Nephron progenitor cell (in vitro differentiated cells): ENCODE measurements around the gene ABI2.

Source experiments
- DNase-seq: peaks from one replicate; pipeline ENCODE4 v3.0.0; 2021
- H3K27ac Mint-ChIP-seq: 2 replicates; pipeline ENCODE4 v1.8.0; 2021; ENCODE audit warnings: mild to moderate bottlenecking, moderate library complexity, mixed read lengths
- H3K27me3 Mint-ChIP-seq: 2 replicates; pipeline ENCODE4 v1.8.0; 2021; ENCODE audit warnings: mild to moderate bottlenecking, low read depth, mixed read lengths; ENCODE audit not compliant: poor library complexity
- H3K36me3 Mint-ChIP-seq: 2 replicates; pipeline ENCODE4 v1.8.0; 2021; ENCODE audit warnings: low read depth, mixed read lengths
- H3K4me1 Mint-ChIP-seq: 2 replicates; pipeline ENCODE4 v1.8.0; 2021; ENCODE audit warnings: mixed read lengths
- H3K4me3 Mint-ChIP-seq: 2 replicates; pipeline ENCODE4 v1.8.0; 2021; ENCODE audit warnings: mild to moderate bottlenecking, moderate library complexity, mixed read lengths
- H3K9me3 Mint-ChIP-seq: 2 replicates; pipeline ENCODE4 v1.8.0; 2021; ENCODE audit warnings: mild to moderate bottlenecking, moderate library complexity, mixed read lengths
- TF ChIP-seq, protein P1 (sequence below): fragments of 200-600 bp; sonication (generic); IDR thresholded peaks from 2 replicates; pipeline ENCODE4 v1.5.0; 2021; ENCODE audit warnings: antibody characterized with exemption

The ABI2 gene

DNA sequence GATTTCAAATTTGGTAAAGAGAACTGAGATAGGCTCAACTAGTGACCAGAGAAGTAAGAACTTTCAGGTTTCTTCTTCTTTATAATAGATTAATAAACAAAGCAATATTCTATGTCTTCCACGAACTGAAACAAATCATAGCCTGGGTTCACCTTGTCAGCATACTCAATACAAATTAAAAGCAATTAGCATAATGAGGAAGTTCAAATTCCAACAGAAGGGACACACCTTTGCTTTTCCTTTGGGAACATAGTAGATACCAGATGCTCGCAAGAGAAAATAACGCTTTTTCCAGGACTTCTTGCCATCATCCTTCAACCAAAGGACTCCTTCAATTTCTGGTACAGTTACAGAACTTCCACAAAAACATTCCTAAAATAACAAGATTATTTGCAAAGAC is 127.0 kb downstream of the ABI2 start:
- H3K36me3 Mint-ChIP-seq, result peaks cover 68% of the 10 kb centered on the region
- no peak overlapping the region for H3K4me3 Mint-ChIP-seq
- H3K27me3 Mint-ChIP-seq, result no peaks in the 10 kb centered on the region
- TF ChIP-seq, protein P1, sequence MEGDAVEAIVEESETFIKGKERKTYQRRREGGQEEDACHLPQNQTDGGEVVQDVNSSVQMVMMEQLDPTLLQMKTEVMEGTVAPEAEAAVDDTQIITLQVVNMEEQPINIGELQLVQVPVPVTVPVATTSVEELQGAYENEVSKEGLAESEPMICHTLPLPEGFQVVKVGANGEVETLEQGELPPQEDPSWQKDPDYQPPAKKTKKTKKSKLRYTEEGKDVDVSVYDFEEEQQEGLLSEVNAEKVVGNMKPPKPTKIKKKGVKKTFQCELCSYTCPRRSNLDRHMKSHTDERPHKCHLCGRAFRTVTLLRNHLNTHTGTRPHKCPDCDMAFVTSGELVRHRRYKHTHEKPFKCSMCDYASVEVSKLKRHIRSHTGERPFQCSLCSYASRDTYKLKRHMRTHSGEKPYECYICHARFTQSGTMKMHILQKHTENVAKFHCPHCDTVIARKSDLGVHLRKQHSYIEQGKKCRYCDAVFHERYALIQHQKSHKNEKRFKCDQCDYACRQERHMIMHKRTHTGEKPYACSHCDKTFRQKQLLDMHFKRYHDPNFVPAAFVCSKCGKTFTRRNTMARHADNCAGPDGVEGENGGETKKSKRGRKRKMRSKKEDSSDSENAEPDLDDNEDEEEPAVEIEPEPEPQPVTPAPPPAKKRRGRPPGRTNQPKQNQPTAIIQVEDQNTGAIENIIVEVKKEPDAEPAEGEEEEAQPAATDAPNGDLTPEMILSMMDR, result no peak
- DNase-seq, result no peak
- H3K27ac Mint-ChIP-seq, result peak overlapping the region; percentile 62
- H3K9me3 Mint-ChIP-seq, result no peaks in the 10 kb centered on the region
- H3K4me1 Mint-ChIP-seq, result no peaks in the 10 kb centered on the region

- DNase-seq, result no peak
- Mint-ChIP-seq H3K9me3 (no peaks in the 10 kb centered on the region), H3K27ac (no peak overlapping the region), H3K27me3 (no peaks in the 10 kb centered on the region), H3K4me3 (no peak overlapping the region), H3K4me1 (peaks cover 5% of the 10 kb centered on the region), H3K36me3 (peaks cover 62% of the 10 kb centered on the region)
- TF ChIP-seq, protein P1, result no peak
Observed at GRCh38 chr2:203461746-203462145, 133.6 kb downstream of the ABI2 start.

GRCh38 chr2:203462308-203462707 is 134.1 kb downstream of the ABI2 start:
- DNase-seq, result no peak
- no peaks in the 10 kb centered on the region for H3K27me3 Mint-ChIP-seq
- H3K27ac Mint-ChIP-seq, result no peak overlapping the region
- H3K9me3 Mint-ChIP-seq, result no peaks in the 10 kb centered on the region
- peaks cover 58% of the 10 kb centered on the region for H3K36me3 Mint-ChIP-seq
- no peak overlapping the region for H3K4me3 Mint-ChIP-seq
- TF ChIP-seq, protein P1, result no peak
- peaks cover 5% of the 10 kb centered on the region for H3K4me1 Mint-ChIP-seq

GRCh38 chr2:203463266-203463678 is 135.1 kb downstream of the ABI2 start:
- Mint-ChIP-seq H3K4me1 (peaks cover 5% of the 10 kb centered on the region), H3K9me3 (no peaks in the 10 kb centered on the region), H3K27me3 (no peaks in the 10 kb centered on the region), H3K4me3 (no peak overlapping the region), H3K27ac (peak overlapping the region; percentile 8), H3K36me3 (peaks cover 49% of the 10 kb centered on the region)
- TF ChIP-seq, protein P1, result no peak
- DNase-seq, result no peak

DNA sequence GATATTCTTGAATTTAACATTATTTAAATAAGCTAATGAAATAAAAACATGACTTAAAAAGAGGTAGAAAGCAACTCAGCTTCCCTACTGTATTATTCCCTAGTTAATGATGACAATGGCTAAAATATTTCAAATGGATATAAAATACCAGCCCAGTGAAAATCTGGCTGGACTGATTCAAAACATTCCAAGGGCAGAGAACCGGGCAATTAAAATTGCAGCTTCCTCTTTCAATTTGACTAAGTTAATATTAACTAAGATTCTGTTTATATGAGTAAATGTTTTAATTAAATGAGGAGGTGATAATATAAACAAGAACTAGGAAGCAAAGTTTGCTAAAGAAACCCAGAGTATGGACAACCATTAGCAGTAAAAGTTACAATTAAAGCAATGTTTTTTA is 141.4 kb downstream of the ABI2 start:
- TF ChIP-seq, protein P1, result no peak
- no peak for DNase-seq
- no peak overlapping the region for H3K27ac Mint-ChIP-seq
- H3K36me3 Mint-ChIP-seq, result peaks cover 18% of the 10 kb centered on the region
- no peaks in the 10 kb centered on the region for H3K27me3 Mint-ChIP-seq
- no peak overlapping the region for H3K4me3 Mint-ChIP-seq
- H3K4me1 Mint-ChIP-seq, result peaks cover 24% of the 10 kb centered on the region
- no peaks in the 10 kb centered on the region for H3K9me3 Mint-ChIP-seq

- TF ChIP-seq, protein P1, result no peak
- Mint-ChIP-seq H3K27me3 (no peaks in the 10 kb centered on the region), H3K4me3 (no peak overlapping the region), H3K27ac (no peak overlapping the region), H3K4me1 (peaks cover 25% of the 10 kb centered on the region), H3K36me3 (peaks cover 11% of the 10 kb centered on the region), H3K9me3 (no peaks in the 10 kb centered on the region)
- no peak for DNase-seq
Observed at GRCh38 chr2:203470371-203470770, 142.2 kb downstream of the ABI2 start.
